Activated naive CD4-positive, alpha-beta T cell treated with anti-CD3 and anti-CD28 coated beads, Interleukin-2, amount 10 ng/mL, durations not matched to agents 7 days and 5 days (primary cell): ENCODE measurements around the gene CYB5R4.

Experiments used
- CTCF ChIA-PET: fragments of 350-600 bp; sonication (Branson Sonifier 250); formaldehyde crosslinking; loops from one replicate; lab custom pipeline; 2021; ENCODE audit warnings: antibody characterized with exemption; lab: Charles Lee
- DNase-seq: peaks from one replicate; pipeline ENCODE4 v3.0.0-alpha.2; 2020
- H3K27ac Mint-ChIP-seq: one replicate; pipeline ENCODE4 v1.8.0; 2021; ENCODE audit warnings: mild to moderate bottlenecking, moderate library complexity, mixed read lengths
- H3K27me3 Mint-ChIP-seq: one replicate; pipeline ENCODE4 v1.8.0; 2021; ENCODE audit warnings: mild to moderate bottlenecking, mixed read lengths
- H3K36me3 Mint-ChIP-seq: one replicate; pipeline ENCODE4 v1.8.0; 2021; ENCODE audit warnings: mixed read lengths
- H3K4me1 Mint-ChIP-seq: one replicate; pipeline ENCODE4 v1.8.0; 2021; ENCODE audit warnings: mixed read lengths
- H3K4me3 Mint-ChIP-seq: one replicate; pipeline ENCODE4 v1.8.0; 2021; ENCODE audit warnings: mild to moderate bottlenecking, moderate library complexity, mixed read lengths
- H3K9me3 Mint-ChIP-seq: one replicate; pipeline ENCODE4 v1.8.0; 2021; ENCODE audit warnings: mixed read lengths

CYB5R4 gene

DNA sequence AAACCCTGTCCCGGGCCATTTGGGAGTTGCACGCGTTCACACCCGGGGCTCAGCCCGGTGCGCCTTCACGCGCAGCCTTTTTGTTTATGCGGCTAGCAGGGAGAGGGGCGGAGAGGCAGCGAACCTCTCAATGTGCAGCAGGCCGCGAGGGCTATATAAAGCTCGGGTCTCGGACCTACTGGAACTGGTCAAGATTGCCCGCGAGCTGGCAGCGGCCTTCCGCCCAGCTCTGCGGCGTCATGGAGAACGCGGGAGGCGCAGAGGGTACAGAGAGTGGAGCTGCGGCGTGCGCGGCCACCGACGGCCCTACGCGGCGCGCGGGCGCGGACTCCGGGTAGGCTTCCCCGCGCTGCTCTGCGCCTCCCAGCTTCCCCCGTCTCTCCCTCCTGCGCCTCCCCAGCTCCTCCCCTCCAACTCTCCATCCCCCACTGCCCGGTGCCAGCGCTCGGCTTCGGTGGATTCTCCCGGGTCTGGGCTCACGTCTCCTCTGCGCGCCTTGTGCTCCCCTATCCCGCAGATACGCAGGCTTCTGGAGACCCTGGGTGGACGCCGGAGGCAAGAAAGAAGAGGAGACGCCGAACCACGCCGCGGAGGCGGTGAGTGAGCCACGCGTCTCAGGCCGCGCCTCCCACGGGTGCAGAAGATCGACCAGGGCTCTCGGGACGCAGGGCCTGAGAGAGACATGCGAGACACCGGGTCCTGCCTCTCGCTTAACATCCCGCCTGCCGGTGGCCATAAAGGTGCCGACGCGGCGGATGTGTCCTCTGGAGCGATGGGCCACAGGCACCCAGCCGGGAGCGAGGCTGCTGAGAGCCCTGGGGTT lies 6.1 kb upstream of the CYB5R4 start, which contains the start of gene RIPPLY2:
Gene RIPPLY2, plus strand, starts transcription at position 183 of the 823 bp plus-strand sequence. Its CDS starts 57 bp downstream, at position 240.
- CTCF ChIA-PET: no interaction called here

DNA sequence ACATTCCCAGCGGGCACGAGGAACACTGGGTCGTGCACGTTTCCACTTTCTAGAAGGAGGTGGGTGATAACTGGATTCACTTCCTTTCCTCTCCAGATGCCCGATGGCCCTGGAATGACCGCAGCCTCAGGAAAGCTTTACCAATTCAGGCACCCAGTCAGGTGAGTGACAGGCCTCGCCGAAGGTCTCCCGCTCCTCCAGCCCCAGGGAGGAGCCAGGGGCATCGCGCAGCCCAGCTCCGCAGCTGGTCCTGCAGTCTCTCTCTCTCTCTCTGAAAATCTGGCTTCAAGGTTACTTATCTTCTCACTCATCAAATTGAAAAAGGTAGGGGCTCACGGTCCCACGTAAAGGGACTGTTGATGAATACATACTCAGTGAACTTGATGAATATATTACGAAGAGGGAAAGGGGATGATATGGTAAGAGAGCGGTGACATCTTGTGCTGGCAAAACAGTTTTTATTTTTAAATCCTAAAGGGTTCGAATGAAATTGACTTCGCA lies 5.4 kb upstream of the CYB5R4 start:
- Mint-ChIP-seq H3K27ac (no peak overlapping the region), H3K9me3 (no peaks in the 10 kb centered on the region), H3K27me3 (peaks cover 45% of the 10 kb centered on the region), H3K36me3 (no peaks in the 10 kb centered on the region), H3K4me1 (peaks cover 12% of the 10 kb centered on the region), H3K4me3 (no peak overlapping the region)
- CTCF ChIA-PET: no interaction called here
- no peak for DNase-seq

More for the DNA sequence above, 6.1 kb upstream of the CYB5R4 start, which contains the start of gene RIPPLY2:
- Mint-ChIP-seq H3K27me3 (peaks cover 52% of the 10 kb centered on the region), H3K27ac (no peak within 1 kb of the TSS), H3K36me3 (no peaks in the 10 kb centered on the region), H3K9me3 (no peaks in the 10 kb centered on the region), H3K4me3 (peak within 1 kb of the TSS; percentile 9), H3K4me1 (peaks cover 8% of the 10 kb centered on the region)
- DNase-seq: peak; percentile 20

DNA sequence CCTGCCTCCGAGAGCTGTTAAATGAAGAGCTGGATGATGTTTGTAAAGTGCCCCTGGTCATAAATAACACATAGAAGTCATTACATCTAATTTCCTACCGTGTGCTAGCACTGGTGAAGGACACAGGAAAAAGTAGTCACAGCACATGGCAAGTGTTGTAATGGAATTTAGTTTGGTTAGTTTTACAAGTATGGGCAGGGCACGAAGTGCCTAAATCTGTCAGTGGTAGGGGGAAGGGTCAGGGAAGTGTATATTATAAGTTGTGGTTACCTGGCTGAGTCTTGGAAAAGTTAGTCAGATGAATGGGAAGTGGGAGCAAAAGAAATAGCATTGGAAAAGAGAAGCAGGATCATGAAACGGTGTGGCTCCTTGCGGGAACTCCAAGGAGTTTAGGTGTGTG lies 4.7 kb upstream of the CYB5R4 start:
- H3K27me3 Mint-ChIP-seq: peaks cover 42% of the 10 kb centered on the region
- H3K36me3 Mint-ChIP-seq: no peaks in the 10 kb centered on the region
- CTCF ChIA-PET: no interaction called here
- H3K9me3 Mint-ChIP-seq: no peaks in the 10 kb centered on the region
- DNase-seq: no peak
- no peak overlapping the region for H3K27ac Mint-ChIP-seq
- H3K4me3 Mint-ChIP-seq: no peak overlapping the region
- H3K4me1 Mint-ChIP-seq: peaks cover 15% of the 10 kb centered on the region

DNA sequence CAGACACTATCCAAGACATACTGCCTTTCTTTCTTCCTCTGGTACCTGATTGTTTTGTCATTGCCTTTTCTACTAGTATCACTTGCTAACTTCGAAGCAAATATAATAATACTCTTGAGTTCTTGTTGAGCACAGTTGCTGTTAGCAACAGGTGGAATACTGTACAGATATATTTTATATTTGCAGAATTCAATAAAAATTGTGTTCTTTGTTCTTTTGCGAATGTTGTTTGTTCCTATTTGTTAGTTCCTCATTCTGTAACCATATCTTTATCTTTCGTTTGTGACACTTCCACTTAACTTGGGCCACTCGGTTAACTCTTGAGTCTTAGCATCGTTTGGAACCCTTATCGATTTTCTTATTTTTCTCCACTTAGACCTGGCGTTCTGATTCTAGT lies 868 bp downstream of the CYB5R4 start:
- peaks cover 11% of the 10 kb centered on the region for H3K36me3 Mint-ChIP-seq
- DNase-seq: no peak
- H3K9me3 Mint-ChIP-seq: no peaks in the 10 kb centered on the region
- peaks cover 29% of the 10 kb centered on the region for H3K4me1 Mint-ChIP-seq
- H3K27ac Mint-ChIP-seq: peak overlapping the region; percentile 73
- peak overlapping the region; percentile 91 for H3K4me3 Mint-ChIP-seq
- CTCF ChIA-PET: interaction anchor here (1.0 to 1.4 kb wide), 3 partner anchors 10 to 368 kb away, joined by 3 read pairs; partner anchors contain the start of gene CEP162
- peaks cover 5% of the 10 kb centered on the region for H3K27me3 Mint-ChIP-seq

DNA sequence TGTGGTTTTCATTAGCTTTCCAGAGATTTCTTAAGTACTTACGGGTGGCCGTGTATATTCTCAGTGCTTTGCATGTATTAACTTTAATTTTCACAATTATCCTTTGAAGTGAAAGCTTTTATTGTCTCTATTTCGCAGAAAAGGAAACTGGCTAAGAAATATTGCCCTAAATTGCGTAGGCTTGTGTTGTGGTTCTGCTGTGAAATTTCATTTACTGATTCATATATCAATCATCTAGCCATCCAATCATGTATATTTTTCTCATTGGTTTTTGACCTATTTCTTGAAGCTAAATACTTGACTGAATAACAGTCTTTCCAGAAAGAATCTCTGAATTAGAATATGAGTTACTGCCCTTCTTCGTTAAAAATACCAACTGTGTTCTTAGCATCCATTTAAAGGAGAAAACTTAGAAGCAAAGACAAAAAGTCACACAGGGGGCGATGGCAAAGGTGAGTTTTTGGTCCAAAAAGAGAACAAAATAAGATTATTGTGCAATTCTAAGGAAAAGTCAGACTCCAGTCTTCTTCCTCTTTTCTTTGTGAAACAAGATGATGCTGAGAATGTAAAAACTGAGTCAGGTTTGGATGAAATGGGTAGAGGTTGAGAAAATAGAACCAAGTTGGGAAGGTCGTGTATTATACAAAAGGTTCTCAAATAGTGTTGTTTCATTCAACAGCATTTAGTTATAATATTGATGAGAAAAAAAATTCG lies 1.4 kb downstream of the CYB5R4 start:
- Mint-ChIP-seq H3K27ac (no peak overlapping the region), H3K27me3 (no peaks in the 10 kb centered on the region), H3K9me3 (no peaks in the 10 kb centered on the region), H3K36me3 (peaks cover 17% of the 10 kb centered on the region), H3K4me1 (peaks cover 29% of the 10 kb centered on the region), H3K4me3 (peak overlapping the region; percentile 91)
- no peak for DNase-seq
- CTCF ChIA-PET: interaction anchor here (1.4 kb wide), 1 partner anchor 26 kb away, joined by 3 read pairs; no protein-coding TSS in a partner anchor

DNA sequence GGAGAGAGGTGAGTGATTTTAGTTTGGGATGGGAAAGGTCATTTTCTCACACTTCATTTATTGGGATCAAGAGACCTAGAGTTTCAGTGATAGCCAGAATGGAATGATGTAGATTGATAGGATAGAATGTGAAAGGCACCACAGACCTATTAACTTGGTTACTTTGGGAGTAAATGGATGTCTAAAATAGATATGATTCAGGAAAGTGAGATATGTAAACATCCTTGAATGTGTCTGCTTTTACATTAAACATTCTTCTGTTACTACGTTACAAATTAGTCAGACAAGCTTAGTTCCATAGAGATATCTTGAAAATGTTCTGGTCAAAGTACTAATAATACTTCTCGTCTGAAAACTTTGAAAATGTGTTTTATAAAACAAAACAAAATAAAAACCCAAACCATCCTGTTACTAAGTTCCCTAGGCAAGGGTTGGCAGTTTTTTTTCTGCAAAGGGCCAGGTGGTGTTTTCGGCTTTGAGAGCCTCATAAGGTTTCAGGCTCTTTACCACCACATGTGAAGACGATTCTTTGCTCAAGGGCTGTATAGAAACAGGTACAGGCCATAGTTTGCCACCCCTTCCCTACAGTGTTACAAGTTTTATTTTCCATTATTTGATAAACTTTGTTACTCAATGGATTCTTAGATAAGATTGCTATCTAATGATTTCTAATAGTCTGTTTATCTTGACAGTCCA lies 3.4 kb downstream of the CYB5R4 start:
- peaks cover 35% of the 10 kb centered on the region for H3K36me3 Mint-ChIP-seq
- H3K27me3 Mint-ChIP-seq: no peaks in the 10 kb centered on the region
- peaks cover 29% of the 10 kb centered on the region for H3K4me1 Mint-ChIP-seq
- H3K9me3 Mint-ChIP-seq: peaks cover 11% of the 10 kb centered on the region
- H3K27ac Mint-ChIP-seq: no peak overlapping the region
- H3K4me3 Mint-ChIP-seq: no peak overlapping the region
- CTCF ChIA-PET: no interaction called here
- DNase-seq: no peak

DNA sequence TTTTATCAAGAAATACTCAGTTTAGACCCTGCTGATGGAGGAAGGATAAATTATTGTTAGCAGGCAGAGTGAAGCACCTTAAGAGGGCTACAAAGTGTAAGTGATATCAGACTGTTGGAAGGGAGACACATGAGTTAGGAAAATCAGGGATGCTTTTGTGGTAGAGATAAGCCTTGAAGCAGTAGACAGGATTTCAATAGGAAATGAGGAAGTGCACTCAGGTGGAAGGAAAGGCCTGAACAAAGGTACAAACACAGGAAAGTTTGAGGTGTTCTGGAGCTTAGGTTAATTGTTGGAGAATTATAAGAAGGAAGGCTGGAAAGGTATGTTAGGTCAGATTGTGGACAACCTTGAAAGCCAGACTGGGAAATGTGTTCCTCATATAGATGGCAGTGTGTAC lies 7.6 kb downstream of the CYB5R4 start:
- CTCF ChIA-PET: no interaction called here

DNA sequence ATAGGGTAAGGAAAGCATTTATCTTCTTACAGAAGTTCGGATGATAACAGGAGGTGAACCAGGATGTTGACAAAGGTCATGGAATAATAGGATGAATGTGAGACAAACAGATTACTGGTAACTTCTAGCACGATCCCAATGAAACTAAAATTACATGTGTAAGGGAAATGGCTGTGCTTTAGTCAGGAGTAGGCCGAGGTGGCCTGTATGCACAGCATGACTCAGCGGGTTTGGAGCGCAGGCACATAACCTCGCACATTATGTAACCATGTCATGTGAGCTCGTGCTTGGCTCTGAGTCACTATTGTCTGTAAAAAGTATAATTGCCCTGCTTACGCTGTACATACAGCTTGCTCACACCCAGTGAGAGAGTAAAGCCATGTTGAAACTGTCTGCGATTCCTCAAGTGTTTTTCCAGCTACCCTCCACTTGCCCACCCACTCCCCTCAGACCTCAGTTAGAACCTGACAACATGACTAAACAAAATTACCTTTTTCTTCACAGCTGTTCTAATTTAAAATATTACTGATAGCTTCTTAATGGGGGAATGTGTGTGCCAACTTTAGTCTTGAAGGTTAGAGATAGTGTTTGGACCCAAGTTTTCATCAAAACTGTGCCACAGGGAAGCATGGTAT lies 8.2 kb downstream of the CYB5R4 start:
- Mint-ChIP-seq H3K36me3 (peaks cover 47% of the 10 kb centered on the region), H3K4me3 (no peak overlapping the region), H3K27ac (no peak overlapping the region), H3K27me3 (no peaks in the 10 kb centered on the region), H3K9me3 (peaks cover 15% of the 10 kb centered on the region), H3K4me1 (peaks cover 2% of the 10 kb centered on the region)
- DNase-seq: peak; percentile 31
- CTCF ChIA-PET: no interaction called here

More for the DNA sequence above, 7.6 kb downstream of the CYB5R4 start:
- H3K4me1 Mint-ChIP-seq: peaks cover 7% of the 10 kb centered on the region
- H3K36me3 Mint-ChIP-seq: peaks cover 47% of the 10 kb centered on the region
- H3K27me3 Mint-ChIP-seq: no peaks in the 10 kb centered on the region
- peaks cover 15% of the 10 kb centered on the region for H3K9me3 Mint-ChIP-seq
- DNase-seq: no peak
- H3K4me3 Mint-ChIP-seq: no peak overlapping the region
- H3K27ac Mint-ChIP-seq: no peak overlapping the region

DNA sequence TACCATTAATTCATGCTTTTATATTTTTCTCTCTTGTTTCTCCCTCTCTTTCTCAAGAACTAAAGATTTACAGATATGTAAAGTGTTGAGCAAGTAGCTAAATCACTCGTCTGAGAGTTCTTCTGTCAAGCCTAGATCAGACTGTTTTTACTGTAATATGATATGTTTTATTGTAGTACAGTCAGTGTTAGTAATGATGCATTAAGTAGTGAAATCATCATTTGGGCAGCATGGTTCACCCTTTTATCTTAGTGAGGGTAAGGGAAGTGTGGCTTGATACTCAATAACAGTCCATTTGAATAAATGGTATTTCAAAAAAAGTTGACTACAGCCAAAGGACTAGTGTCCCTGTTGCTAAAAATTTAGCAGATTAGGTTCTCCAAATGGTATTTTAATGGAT lies 9.2 kb downstream of the CYB5R4 start:
- no peak overlapping the region for H3K27ac Mint-ChIP-seq
- CTCF ChIA-PET: no interaction called here
- peaks cover 49% of the 10 kb centered on the region for H3K36me3 Mint-ChIP-seq
- no peak overlapping the region for H3K4me3 Mint-ChIP-seq
- no peak for DNase-seq
- no peaks in the 10 kb centered on the region for H3K27me3 Mint-ChIP-seq
- H3K9me3 Mint-ChIP-seq: peaks cover 16% of the 10 kb centered on the region
- peaks cover 7% of the 10 kb centered on the region for H3K4me1 Mint-ChIP-seq

DNA sequence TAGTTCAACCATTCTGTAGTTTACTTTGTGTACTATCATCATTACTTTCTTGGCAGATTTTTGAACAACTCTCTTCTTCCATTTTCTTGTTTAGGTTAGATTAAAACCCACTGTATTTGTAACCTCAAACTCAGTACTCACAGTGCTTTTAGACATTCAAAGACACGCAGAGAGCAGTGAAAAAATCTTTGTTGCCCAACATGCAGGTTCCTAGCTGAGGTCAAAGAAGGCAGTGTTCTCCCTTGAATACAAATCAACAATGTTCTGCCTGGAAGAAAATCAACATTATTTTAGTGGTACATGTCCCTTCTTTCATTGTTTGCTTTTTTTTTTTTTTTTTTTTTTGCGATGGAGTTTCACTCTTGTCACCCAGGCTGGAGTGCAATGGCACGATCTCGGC lies 11.2 kb downstream of the CYB5R4 start:
- CTCF ChIA-PET: interaction anchor here (1.2 to 1.4 kb wide), 2 partner anchors 11 to 14 kb away, joined by 3 read pairs; partner anchors contain the start of gene CYB5R4
- Mint-ChIP-seq H3K4me1 (peaks cover 14% of the 10 kb centered on the region), H3K9me3 (peaks cover 18% of the 10 kb centered on the region), H3K4me3 (no peak overlapping the region), H3K27me3 (no peaks in the 10 kb centered on the region), H3K36me3 (peaks cover 42% of the 10 kb centered on the region), H3K27ac (no peak overlapping the region)
- no peak for DNase-seq

DNA sequence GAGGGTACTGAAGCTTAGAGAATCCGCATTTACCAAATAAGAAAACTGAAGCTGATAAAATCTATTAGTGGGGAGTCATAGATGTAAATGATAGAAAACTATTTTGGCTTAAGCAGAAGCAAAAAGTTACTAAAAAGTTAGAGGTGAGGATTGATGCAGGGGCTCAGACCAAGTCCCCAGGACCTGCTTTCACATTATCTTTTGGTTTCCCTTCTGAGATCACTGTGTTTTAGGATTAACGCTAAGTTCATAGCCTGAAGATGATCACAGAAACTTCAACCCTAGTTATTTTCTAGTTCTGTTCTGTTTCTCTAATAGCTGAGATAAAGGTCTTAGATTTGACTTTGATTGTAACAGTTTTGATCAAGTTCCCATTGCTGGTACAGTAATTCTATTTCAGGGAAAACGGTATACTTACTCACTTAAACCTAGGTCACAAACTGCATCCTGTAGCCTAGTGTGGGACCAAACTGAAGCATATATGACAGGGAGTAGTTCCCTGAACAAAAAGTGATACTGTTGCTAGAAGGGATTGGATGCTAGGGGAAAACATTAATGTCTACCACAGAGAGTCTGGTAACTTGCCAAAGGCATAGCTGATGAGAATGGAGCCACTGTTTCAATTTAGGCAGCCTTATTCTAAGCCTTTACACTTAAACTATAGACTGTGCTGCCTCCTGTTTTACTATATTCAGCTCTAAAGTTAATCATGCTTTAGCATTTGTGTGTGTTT lies 13.1 kb downstream of the CYB5R4 start:
- Mint-ChIP-seq H3K27me3 (no peaks in the 10 kb centered on the region), H3K36me3 (peaks cover 26% of the 10 kb centered on the region), H3K9me3 (peaks cover 11% of the 10 kb centered on the region), H3K4me1 (peaks cover 14% of the 10 kb centered on the region), H3K27ac (no peak overlapping the region), H3K4me3 (no peak overlapping the region)
- no peak for DNase-seq
- CTCF ChIA-PET: no interaction called here

DNA sequence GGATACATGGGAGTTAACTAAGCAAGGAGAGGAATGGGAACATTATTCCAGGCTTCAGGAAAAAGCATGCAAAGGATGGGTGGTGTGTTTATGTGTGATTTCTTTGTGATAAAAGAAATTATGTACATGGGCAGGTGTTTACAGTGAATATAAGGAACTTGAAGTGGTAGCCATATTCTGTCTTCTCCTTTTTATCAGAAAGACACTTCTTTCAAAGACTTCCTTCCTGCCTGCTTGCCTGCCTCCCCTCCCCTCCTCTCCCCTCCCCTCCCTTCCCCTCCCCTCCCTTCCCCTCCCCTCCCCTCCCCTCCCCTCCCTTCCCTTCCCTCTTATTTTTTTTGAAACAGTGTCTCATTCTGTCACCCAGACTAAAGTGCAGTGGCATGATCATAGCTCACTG lies 14.4 kb downstream of the CYB5R4 start:
- peaks cover 4% of the 10 kb centered on the region for H3K9me3 Mint-ChIP-seq
- H3K27ac Mint-ChIP-seq: peak overlapping the region; percentile 3
- DNase-seq: no peak
- H3K36me3 Mint-ChIP-seq: peaks cover 13% of the 10 kb centered on the region
- no peaks in the 10 kb centered on the region for H3K27me3 Mint-ChIP-seq
- H3K4me3 Mint-ChIP-seq: no peak overlapping the region
- CTCF ChIA-PET: no interaction called here
- H3K4me1 Mint-ChIP-seq: peaks cover 14% of the 10 kb centered on the region

DNA sequence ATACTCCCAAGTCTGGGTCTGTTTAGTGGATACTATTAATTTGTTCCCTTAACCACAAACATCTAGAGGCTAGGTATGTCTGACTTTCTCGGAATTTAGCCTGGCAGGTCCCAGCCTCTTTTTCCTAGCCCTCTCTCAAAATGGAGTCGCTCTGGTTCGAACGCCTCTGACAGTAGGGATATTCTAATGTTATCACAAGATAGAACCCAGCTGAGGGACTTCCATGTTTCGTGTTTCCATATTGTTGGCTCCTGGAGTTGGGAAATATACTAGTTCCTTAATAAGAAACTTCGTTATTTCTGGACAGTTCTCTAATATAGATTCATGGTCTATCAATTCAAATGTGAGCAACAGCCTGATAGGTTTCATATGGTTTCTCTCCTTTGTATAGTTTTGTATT lies 16.4 kb downstream of the CYB5R4 start:
- Mint-ChIP-seq H3K27me3 (no peaks in the 10 kb centered on the region), H3K36me3 (peaks cover 10% of the 10 kb centered on the region), H3K4me1 (peaks cover 14% of the 10 kb centered on the region), H3K9me3 (peaks cover 4% of the 10 kb centered on the region), H3K4me3 (no peak overlapping the region), H3K27ac (no peak overlapping the region)
- CTCF ChIA-PET: no interaction called here
- DNase-seq: no peak
